Central memory CD8-positive, alpha-beta T cell (primary cell): ENCODE results near the gene CD300A.
A peak's percentile ranks its signal among the peaks of the same experiment; 100 is the strongest.

Experiments
- ATAC-seq: fragments of 150-1000 bp; cut with Tn5 transposase; replicated peaks from 2 replicates; pipeline ENCODE4 v1.10.0; 2022; ENCODE audit warnings: mild to moderate bottlenecking, moderate FRiP score, moderate number of reproducible peaks; ENCODE audit not compliant: poor library complexity, severe bottlenecking; ENCODE audit errors: extremely low read depth
- DNase-seq, 2 donors: peaks; one replicate each; pipeline ENCODE4 v3.0.0; 2021; ENCODE audit warnings: low spot score in 2 of 2
- H3K27ac Mint-ChIP-seq: one replicate; pipeline ENCODE4 v1.8.0; 2022; ENCODE audit warnings: low read depth, mild to moderate bottlenecking, moderate library complexity, mixed read lengths
- H3K27me3 Mint-ChIP-seq: one replicate; pipeline ENCODE4 v1.8.0; 2022; ENCODE audit warnings: mixed read lengths
- H3K36me3 Mint-ChIP-seq: one replicate; pipeline ENCODE4 v1.8.0; 2022; ENCODE audit warnings: mild to moderate bottlenecking, moderate library complexity, mixed read lengths; ENCODE audit not compliant: insufficient read depth
- H3K4me1 Mint-ChIP-seq: one replicate; pipeline ENCODE4 v1.8.0; 2022; ENCODE audit warnings: mixed read lengths
- H3K4me3 Mint-ChIP-seq: one replicate; pipeline ENCODE4 v1.8.0; 2022; ENCODE audit warnings: mild to moderate bottlenecking, moderate library complexity, mixed read lengths
- H3K9me3 Mint-ChIP-seq: one replicate; pipeline ENCODE4 v1.8.0; 2022; ENCODE audit warnings: mixed read lengths

Gene CD300A

GRCh38 chr17:74444406-74444805 lies 22.0 kb upstream of the CD300A start:
- DNase-seq = no peak
- no peak overlapping the region for H3K27ac Mint-ChIP-seq
- no peaks in the 10 kb centered on the region for H3K9me3 Mint-ChIP-seq
- H3K4me3 Mint-ChIP-seq = no peak overlapping the region
- H3K4me1 Mint-ChIP-seq = no peaks in the 10 kb centered on the region
- no peak for ATAC-seq
- H3K36me3 Mint-ChIP-seq = no peaks in the 10 kb centered on the region
- H3K27me3 Mint-ChIP-seq = peaks cover 9% of the 10 kb centered on the region

GRCh38 chr17:74445158-74445557 lies 21.3 kb upstream of the CD300A start:
- DNase-seq = no peak
- no peak for ATAC-seq
- no peaks in the 10 kb centered on the region for H3K4me1 Mint-ChIP-seq
- H3K27ac Mint-ChIP-seq = no peak overlapping the region
- H3K4me3 Mint-ChIP-seq = no peak overlapping the region
- no peaks in the 10 kb centered on the region for H3K36me3 Mint-ChIP-seq
- peaks cover 9% of the 10 kb centered on the region for H3K27me3 Mint-ChIP-seq
- no peaks in the 10 kb centered on the region for H3K9me3 Mint-ChIP-seq

GRCh38 chr17:74446551-74447500 lies 19.6 kb upstream of the CD300A start:
- H3K27ac Mint-ChIP-seq = no peak overlapping the region
- DNase-seq (no peak), ATAC-seq (no peak)

GRCh38 chr17:74447628-74448159 lies 18.7 kb upstream of the CD300A start:
- no peaks in the 10 kb centered on the region for H3K9me3 Mint-ChIP-seq
- ATAC-seq (no peak), DNase-seq (no peak)
- H3K4me1 Mint-ChIP-seq = peaks cover 6% of the 10 kb centered on the region
- H3K27ac Mint-ChIP-seq = no peak overlapping the region
- H3K36me3 Mint-ChIP-seq = peaks cover under 1% of the 10 kb centered on the region
- no peak overlapping the region for H3K4me3 Mint-ChIP-seq
- H3K27me3 Mint-ChIP-seq = peaks cover 3% of the 10 kb centered on the region

More at GRCh38 chr17:74446551-74447500, 19.6 kb upstream of the CD300A start:
- Mint-ChIP-seq H3K9me3 (no peaks in the 10 kb centered on the region), H3K4me3 (no peak overlapping the region), H3K36me3 (no peaks in the 10 kb centered on the region), H3K27me3 (peaks cover 9% of the 10 kb centered on the region), H3K4me1 (no peaks in the 10 kb centered on the region)

GRCh38 chr17:74448756-74449155 lies 17.7 kb upstream of the CD300A start:
- Mint-ChIP-seq H3K27me3 (no peaks in the 10 kb centered on the region), H3K4me3 (no peak overlapping the region)
- ATAC-seq = no peak

GRCh38 chr17:74449306-74449705 lies 17.1 kb upstream of the CD300A start:
- no peak for ATAC-seq
- no peaks in the 10 kb centered on the region for H3K27me3 Mint-ChIP-seq

More at GRCh38 chr17:74448756-74449155, 17.7 kb upstream of the CD300A start:
- H3K27ac Mint-ChIP-seq = no peak overlapping the region
- H3K36me3 Mint-ChIP-seq = peaks cover 2% of the 10 kb centered on the region
- no peak for DNase-seq
- no peaks in the 10 kb centered on the region for H3K9me3 Mint-ChIP-seq
- peaks cover 10% of the 10 kb centered on the region for H3K4me1 Mint-ChIP-seq

GRCh38 chr17:74449773-74450172 lies 16.7 kb upstream of the CD300A start:
- DNase-seq = no peak
- Mint-ChIP-seq H3K27ac (no peak overlapping the region), H3K27me3 (no peaks in the 10 kb centered on the region), H3K36me3 (peaks cover 2% of the 10 kb centered on the region), H3K4me1 (peaks cover 10% of the 10 kb centered on the region), H3K9me3 (no peaks in the 10 kb centered on the region), H3K4me3 (no peak overlapping the region)
- ATAC-seq = no peak

More at GRCh38 chr17:74449306-74449705, 17.1 kb upstream of the CD300A start:
- Mint-ChIP-seq H3K27ac (no peak overlapping the region), H3K4me3 (no peak overlapping the region), H3K9me3 (no peaks in the 10 kb centered on the region), H3K36me3 (peaks cover 2% of the 10 kb centered on the region), H3K4me1 (peaks cover 10% of the 10 kb centered on the region)
- no peak for DNase-seq

- Mint-ChIP-seq H3K9me3 (no peaks in the 10 kb centered on the region), H3K4me1 (peaks cover 10% of the 10 kb centered on the region), H3K27me3 (no peaks in the 10 kb centered on the region), H3K36me3 (peaks cover 2% of the 10 kb centered on the region), H3K27ac (no peak overlapping the region), H3K4me3 (no peak overlapping the region)
- DNase-seq (no peak), ATAC-seq (no peak)
These were observed 16.2 kb upstream of the CD300A start for GRCh38 chr17:74450231-74450630.

- no peak overlapping the region for H3K4me3 Mint-ChIP-seq
- no peaks in the 10 kb centered on the region for H3K27me3 Mint-ChIP-seq
- H3K9me3 Mint-ChIP-seq = no peaks in the 10 kb centered on the region
- peaks cover 2% of the 10 kb centered on the region for H3K36me3 Mint-ChIP-seq
- DNase-seq = no peak
- peaks cover 10% of the 10 kb centered on the region for H3K4me1 Mint-ChIP-seq
- no peak overlapping the region for H3K27ac Mint-ChIP-seq
- no peak for ATAC-seq
These were observed 15.5 kb upstream of the CD300A start for GRCh38 chr17:74450925-74451403.

- H3K27me3 Mint-ChIP-seq = no peaks in the 10 kb centered on the region
- peaks cover 10% of the 10 kb centered on the region for H3K4me1 Mint-ChIP-seq
- H3K4me3 Mint-ChIP-seq = no peak overlapping the region
- H3K36me3 Mint-ChIP-seq = peaks cover 4% of the 10 kb centered on the region
- DNase-seq (no peak), ATAC-seq (no peak)
- no peaks in the 10 kb centered on the region for H3K9me3 Mint-ChIP-seq
- no peak overlapping the region for H3K27ac Mint-ChIP-seq
These were observed 14.9 kb upstream of the CD300A start for GRCh38 chr17:74451557-74451956.

- H3K27me3 Mint-ChIP-seq = no peaks in the 10 kb centered on the region
- no peak overlapping the region for H3K27ac Mint-ChIP-seq
- H3K4me1 Mint-ChIP-seq = peaks cover 16% of the 10 kb centered on the region
- no peak for DNase-seq
- H3K9me3 Mint-ChIP-seq = no peaks in the 10 kb centered on the region
- H3K4me3 Mint-ChIP-seq = peak overlapping the region; percentile 61
- ATAC-seq = peak; percentile 27
- peaks cover 4% of the 10 kb centered on the region for H3K36me3 Mint-ChIP-seq
These were observed 14.2 kb upstream of the CD300A start for GRCh38 chr17:74452033-74452840.

- no peak for ATAC-seq
- no peaks in the 10 kb centered on the region for H3K9me3 Mint-ChIP-seq
- H3K27me3 Mint-ChIP-seq = no peaks in the 10 kb centered on the region
- H3K36me3 Mint-ChIP-seq = peaks cover 4% of the 10 kb centered on the region
- DNase-seq = no peak
- no peak overlapping the region for H3K27ac Mint-ChIP-seq
- peaks cover 22% of the 10 kb centered on the region for H3K4me1 Mint-ChIP-seq
- peak overlapping the region; percentile 61 for H3K4me3 Mint-ChIP-seq
These were observed 13.4 kb upstream of the CD300A start for GRCh38 chr17:74452841-74453661.
